HG03280 (cell line): ENCODE measurements around the gene PLXDC2.

Experiments
- ATAC-seq: cut with Tn5 transposase; IDR thresholded peaks from one replicate; pipeline ENCODE4 v1.9.1; 2021; ENCODE audit warnings: mild to moderate bottlenecking, moderate library complexity; ENCODE audit not compliant: unreplicated experiment

PLXDC2 gene

DNA sequence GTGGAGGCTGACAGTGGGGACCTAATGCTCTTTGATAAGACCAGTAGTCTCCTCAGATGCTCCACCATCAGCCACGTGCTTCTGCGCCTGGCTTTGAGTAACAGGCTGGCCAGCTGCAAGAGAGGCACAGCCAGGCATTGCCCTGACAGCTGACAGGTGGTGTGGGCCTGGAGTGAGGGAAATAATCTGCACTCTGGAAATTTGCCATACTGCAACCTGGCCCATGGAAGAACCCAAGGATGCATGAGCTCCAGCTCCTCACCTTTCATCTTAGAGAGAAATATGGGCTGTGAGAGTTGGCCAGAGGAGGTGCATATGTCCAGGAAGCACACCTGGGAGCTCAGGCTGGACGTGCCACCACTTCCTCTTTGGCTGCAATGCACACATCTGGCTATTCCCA, 118.9 kb downstream of the PLXDC2 start:
- ATAC-seq = no peak

DNA sequence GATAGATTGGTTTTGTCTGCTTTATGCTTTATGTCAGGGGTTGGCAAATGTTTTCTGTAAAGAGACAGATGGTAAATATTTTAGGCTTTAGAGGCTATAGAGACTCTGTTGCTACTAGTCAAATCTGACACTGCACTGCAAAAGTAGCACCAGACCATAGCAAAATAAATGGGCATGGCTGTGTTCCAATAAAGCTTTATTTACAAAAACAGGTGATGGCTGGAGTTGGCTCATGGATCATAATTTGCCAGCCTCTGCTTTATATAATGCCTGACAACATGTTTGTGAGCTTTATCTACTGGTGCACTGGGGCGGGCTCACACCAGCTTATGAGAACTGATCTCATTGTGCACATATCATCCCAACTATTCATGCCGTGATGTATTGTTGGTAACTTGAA, 120.1 kb downstream of the PLXDC2 start:
- no peak for ATAC-seq

DNA sequence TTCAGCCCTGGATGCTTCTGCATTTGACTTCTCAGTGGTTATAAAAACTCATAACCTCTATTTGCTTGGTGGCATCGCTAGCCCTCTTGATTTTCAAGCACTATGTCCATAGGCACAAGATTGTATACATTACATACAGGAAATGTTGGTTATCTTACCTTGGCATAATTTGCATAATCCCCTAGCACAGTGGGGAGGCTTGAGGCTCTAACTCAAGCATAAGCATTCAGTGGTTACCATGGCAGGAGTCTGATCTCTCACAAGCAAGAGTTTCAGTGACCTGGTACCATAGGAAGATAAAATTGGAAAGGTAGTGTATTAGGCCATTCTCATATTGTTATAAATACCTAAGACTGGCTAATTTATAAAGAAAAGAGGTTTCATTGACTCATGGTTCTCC, 121.8 kb downstream of the PLXDC2 start:
- ATAC-seq = no peak

DNA sequence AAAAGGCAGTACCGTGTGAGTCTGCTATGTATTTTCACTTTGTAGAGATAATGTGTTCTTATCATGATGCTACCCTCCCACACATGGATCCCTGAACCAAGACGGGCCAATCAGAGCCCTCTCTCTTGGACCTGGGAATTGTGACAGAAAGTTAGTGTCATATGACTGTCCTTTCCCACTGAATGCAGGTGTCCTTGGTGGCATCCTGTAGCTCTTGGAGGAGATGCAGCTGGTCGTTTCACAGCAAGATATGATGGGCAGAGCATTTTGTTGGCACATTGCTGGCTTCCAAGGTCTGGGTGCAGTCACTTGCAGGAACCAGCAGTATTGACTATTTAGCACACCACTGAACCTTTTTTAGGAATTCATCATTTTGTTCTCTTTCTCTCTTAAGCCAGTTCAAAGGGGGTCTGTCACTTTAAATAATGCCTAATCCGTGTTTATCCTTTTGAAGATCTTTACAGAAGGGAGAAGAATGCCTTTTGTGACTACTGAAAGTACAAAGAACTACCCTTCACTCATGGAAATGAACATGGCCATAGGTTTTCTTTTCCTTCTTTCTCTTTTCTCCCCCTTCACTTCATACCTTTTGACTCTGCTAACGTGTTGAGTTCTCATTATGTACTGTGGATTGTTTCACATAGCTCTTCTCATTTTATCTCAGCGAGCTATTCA, 125.1 kb downstream of the PLXDC2 start:
- no peak for ATAC-seq

DNA sequence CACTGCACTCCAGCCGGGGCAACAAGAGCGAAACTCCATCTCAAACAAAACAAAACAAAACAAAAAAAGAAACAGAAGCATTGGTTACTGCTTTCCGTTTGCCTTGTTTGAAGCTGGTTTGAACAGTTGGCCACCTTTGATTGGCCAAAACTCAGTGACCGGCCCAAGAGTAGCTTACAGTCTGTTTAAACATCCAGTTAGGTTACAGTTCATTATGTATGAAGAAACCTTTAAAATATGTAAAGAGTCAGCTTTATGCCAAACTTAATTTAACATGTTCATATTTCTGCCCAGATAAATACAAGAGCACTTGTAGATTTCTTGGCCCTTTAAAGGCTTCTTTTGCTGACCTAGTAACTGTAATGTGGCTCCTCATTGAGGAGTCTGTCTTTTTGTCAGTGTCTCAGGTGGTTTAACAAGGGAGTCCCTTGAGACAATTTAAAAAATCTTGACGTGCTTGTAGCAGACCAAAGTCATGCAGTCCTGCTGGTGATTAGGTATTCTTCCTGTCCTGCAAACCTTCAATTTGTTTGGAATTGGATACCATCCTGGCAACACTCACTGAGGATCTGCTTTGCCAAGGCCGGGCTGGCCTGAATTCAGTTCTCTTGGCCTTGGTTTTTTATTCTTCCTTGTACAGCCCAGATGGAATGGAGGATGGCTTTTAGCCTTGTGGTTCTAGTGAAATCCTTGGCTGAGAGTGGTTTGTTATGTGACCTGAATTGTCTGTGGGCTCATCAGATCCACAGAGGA, 128.9 kb downstream of the PLXDC2 start:
- ATAC-seq = no peak

DNA sequence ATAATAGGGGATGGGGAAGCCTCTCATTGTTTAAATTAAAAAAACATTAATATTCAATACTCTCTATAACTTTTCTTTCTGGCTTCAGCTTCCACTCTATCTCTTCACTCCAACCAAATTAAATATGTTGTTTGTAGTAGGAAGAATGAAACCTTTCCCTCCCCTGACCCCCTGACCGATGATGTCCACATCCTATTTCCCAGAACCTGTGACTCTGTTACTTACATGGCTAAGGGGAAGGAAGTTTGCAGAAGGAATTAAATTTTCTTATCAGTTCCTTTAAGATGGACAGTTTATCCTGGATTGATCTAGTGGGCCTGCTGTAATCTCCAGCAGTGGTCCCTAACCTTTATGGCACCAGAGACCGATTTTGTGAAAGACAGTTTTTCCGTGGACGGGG, 130.0 kb downstream of the PLXDC2 start:
- ATAC-seq = no peak

DNA sequence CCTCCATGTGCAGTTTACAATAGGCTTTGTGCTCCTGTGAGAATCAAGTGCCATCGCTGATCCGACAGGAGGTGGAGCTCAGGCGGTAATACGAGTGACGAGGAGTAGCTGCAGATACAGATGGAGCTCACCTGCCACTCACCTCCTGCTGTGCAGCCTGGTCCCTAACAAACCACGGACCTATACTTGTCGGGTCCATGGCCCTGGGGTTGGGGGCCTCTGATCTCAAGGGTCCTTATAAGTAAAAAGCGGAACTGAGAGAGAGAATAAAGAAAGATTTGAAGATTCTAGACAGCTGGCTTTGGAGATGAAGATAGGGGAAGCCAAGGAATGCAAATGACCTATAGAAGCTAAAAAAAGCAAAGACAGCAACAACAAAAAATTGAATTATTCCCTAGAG, 130.6 kb downstream of the PLXDC2 start:
- no peak for ATAC-seq

DNA sequence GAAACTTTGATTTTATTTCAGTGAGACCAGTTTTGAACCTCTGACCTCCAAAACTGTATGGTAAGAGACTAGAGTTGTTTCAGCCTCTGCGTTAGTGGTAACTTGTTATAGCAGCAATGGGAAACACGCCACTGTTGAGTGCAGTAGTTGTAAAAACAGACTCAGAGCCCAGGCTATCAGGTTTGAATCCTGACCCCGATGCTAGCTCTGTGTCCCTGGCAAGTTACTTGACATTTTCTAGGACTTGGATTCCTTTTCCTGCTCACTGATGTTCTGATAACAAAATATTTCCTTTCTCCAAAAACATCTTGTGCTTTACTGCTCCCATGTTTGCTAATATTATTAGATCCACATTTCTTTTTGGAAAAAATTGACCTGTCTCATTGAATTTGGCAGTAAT, 131.0 kb downstream of the PLXDC2 start:
- no peak for ATAC-seq

DNA sequence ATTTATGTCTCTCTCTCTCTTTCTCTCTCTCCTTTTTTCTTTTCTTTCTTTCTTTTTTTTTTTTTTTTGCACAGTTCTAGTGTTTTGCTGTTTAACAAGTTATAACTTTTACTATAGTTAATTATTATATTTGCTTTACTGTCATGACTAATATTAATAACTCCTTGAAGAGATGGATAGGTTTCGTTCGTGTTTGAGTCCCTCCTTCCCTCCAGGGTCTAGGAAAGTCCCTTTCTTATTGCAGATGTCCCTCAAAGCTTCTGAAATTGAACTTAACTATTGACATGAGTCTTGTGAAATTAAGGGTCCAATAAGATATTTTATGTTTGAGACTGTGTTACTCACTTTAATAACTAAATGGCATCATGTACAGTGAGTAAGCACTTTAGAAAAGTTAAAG, 131.4 kb downstream of the PLXDC2 start:
- ATAC-seq = no peak

DNA sequence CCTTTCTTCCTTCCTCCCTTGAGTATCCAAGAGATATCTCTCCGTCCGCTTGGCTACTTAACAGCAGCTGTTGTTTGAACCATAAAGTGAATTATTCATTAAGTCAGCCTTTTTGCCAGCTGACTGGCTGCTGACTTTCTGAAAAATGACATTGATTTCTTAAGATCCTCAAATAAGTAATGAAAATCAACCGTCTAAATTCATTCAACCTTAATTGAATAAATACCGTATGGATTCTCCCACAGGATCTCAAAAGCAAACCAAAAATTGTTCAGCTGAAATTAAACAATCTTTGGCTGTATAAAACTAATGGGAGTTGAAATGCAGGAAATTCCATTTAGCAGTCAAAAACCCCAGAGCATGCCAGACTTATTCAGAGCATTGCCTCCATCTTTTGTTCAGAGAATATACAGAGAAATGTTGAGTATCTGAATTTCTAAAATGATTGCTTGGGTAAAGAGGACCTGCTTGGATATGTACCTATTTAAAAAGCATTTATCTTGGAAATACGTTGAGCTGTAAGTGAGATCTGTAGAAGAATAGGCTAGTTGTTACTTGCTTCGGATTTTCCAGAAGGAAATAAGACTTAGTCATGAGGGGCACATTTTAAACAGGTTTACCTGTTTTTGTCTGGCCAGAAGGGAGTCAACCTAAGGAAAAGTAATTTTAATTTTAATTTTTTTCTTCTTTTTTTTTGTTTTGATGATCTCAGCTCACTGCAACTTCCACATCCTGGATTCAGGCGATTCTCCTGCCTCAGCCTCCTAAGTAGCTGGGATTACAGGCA, 136.2 kb downstream of the PLXDC2 start:
- ATAC-seq = no peak

DNA sequence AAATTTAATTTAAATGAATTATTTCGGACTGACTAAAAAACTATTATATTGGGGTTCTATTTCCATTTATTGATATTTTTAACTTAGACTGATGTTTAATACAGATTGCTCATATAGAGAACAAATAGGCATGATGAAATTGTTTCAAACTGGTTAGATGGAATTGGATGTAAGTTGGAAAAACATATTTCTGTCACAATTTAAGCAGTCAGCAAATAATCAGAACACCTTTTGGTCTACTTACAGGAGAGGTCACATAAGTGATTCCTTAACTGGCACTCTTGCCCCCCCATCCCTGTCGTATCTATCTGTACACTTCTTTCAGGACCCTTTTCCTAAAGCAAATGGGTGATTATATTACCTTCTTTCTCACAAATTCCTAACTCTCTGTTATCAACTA, 138.4 kb downstream of the PLXDC2 start:
- ATAC-seq = no peak

DNA sequence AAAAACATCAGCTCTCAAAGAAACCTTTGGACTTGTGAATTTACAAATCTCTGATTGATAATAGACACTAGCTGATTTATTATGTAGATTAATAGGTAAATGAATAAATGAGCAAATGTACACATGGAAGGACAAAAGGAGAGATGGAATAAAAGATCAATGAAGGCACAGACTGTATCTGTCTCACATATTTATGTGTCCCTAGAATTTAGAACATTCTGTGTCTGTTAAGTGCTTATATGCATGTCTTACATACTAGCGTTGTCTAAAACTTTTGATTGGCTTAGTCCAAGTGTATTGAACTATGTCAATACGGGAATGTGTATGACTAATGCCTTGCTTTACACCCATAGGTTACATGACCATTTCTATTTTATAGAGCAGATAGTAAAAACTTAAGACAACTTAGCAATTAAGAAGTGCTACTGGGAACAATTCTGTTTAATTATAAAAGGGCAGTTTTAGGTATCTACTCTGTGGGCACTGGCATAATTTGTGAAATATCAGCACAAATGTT, 140.3 kb downstream of the PLXDC2 start:
- ATAC-seq = no peak

DNA sequence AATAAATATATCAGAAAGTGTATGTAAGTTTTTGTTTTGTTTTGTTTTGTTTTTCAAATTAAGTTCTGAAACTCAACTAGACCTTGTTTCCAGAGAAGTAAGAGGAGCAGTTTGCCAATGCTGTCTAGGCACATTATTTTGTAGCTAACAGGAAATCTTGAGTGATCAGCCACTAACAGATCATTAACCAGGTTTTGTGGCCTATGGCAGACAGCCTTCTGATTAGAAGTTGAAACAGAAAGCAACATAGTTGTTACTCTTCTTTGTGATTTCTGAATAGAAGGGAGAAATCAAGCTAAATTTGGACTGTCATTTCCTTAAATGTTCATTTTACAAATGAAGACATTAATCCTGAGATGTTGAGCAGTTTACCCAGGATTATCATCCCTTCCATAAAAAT, 142.6 kb downstream of the PLXDC2 start:
- ATAC-seq = peak; percentile 66

DNA sequence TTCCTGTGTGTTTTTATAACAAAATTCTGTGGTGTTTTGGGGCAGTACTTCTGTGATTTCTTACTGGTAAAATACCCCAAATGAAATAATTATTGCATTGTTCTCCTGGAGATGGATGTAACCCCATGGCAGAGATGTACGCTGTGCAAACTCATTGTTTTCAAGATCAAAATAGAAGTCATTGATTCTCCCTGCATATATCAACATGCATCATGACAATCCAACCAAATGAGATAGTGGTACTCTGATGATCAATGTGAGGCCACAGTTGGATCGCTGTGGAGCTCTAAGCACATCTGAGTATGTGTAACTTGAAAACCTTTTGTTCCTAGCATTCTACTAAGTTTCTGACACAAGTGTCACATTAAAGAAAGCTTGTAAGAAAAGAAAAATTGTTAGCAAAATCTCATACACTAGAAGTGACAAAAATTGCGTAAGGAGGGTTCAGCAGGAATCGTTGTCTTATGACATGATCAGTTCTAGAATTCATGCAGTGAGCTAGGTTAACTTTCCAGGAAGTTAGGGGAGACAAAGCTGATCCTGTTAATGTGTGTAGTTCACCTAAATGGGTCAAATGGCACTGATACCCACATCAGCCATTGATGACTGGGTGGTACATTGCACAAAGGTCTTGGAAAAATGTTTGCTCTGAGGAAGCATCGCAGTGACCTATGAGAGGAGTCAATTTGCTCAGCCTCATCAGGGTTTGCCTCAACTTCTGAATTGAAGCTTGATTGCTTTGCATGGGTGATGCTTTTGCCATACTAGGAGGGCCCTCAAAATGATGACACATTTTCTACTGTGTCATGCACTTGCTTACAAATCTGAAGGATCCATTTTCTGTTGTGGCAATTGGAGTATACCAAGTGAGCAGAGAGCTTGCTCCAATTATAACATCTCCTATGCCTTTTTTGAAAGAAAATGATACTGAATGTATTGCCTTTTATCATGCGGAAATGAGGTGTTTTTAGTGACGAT, 145.1 kb downstream of the PLXDC2 start:
- ATAC-seq = no peak

DNA sequence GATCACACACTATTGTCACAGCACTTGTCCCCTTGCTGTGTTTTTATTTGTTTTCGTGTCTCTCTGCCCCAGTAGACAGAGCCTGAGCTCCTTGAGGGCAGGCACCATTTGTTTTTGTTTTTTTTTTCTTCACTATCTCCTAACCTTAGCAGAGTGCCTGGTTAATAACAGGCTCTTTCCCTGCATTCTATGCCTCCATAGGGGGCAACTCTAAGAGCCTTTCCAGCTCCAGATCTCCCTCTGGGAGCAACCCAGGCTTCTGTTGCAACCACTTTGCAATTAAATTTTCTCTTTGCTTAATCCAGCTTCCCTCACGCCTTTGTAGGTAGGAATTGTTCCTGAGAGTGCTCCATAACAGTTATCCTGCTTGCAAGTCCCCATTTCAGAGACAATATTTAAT, 148.4 kb downstream of the PLXDC2 start:
- no peak for ATAC-seq

DNA sequence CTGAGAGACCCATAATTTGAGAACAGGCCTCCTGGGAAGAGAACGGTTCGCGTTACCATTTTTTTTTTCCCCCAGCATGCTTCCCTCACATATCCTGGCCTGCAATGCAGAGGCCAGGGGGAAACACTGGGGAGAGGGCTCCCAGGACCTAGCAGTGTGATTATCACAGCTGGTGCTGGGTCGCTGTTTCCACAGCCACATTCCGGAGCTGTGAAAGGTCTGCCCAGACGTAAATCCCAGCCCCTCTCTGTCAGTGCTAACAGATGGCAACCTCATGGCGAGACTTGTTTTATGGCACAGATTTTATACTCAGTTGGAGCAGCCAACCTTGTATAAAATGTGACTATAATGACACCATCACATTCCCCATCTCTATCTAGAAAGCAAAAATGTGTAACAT, 150.5 kb downstream of the PLXDC2 start:
- ATAC-seq = no peak

DNA sequence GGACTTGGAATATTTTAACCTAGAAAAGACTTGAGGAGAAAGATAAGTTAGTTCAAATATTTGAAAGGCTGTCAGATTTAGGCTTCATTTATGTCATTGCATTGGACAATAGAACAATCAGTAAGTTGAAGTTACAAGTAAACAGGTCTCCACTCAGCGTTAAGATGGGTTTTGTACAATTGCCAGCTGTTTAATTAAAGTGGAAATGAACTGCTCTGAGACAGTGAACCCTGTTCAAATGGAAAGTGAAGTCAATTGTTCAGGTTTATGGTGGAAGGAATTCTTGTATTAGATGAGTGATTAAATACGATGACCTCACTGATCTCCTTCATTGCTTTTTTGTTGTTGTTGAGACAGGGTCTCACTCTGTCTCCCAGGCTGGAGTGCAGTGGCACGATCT, 151.7 kb downstream of the PLXDC2 start:
- no peak for ATAC-seq

DNA sequence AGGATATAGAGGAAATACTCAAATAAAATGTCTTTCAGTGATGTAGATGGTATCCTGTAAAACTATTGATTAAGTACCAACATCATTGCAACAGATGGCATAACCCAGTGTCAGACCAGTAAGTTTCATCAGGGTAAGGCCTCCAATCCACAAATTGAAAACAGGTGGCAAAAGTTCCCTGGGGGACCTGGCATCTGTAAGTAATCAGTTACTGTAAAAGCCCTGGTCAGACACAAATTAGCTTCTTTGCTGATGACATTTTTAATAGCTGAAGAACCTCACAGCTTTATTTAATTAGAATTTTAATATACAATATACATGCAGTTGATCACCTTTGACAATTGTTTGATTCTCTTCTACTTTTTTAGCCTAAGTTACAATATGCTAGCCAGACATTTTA, 152.5 kb downstream of the PLXDC2 start:
- no peak for ATAC-seq

DNA sequence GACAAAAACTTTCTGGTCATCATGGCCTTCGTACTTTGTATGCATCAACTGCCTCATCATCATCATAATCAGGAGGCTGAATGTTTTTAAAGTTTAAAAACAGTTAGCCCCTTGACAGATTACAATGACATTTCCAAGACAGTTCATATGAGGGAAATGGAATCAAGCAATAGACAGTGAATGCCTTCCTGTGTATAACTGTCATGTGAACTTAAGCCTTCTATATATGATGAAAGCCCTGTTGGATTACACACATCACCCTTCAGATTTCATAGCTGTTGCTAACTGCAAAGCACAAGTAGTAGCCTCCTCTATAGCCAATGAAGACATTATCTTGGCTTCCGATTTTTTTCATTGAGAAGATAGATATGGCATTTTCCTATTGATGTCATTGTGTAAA, 154.0 kb downstream of the PLXDC2 start:
- no peak for ATAC-seq

DNA sequence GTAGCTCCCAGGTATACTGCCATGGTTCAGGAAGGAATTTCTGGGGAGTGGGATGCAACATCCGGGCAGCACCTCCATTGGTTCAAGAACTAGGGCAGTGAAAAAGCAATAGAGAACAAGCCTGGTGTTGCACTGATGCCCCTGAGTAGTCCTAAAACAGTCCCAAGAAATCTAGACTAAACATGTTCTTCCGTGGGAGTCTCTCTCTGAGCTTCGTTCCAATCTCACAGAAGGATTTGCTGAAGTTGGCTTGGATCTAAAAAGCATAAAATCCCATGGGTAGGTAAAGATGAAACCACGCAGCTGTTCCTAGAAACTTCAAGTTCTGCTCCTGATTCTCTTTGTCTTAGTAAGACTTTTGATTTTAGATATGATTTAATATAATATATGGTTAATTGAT, 154.5 kb downstream of the PLXDC2 start:
- no peak for ATAC-seq
